ENCODE data around the gene XXYLT1.

The XXYLT1 gene

DNA sequence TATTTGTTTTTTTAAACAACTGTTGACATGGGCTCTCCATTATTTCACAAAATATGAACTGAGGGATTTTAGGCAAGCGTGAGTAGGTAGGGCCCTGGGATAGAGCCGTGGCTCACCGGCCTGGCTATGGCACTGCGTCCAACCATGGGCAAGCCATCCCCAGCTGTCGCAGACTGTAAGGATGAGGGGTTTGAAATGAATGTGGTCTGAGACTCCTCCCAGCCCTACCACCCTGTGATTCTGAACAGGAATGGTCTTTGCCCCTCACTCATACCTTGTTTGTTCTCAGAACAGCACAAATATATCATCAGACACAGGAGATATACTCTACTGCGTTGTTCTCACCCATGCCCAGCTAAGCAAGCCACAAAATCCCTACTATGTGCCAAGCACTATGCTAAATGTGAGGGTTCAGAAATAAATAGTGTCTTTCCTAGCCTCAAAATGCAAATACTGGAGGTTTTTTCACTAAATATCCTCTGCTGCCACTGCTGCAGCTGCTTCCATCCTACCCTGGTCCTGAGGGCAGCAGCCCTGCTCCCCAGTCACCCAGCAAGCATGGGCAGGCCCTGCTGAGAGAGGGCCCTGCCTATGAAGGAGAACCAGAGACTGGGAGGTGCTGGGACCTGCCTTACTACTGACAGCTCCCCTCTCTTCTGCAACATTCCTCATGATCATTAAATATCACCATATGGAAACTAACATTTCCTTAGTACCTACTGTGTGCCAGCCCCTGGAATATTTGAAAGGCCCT lies 102.8 kb downstream of the XXYLT1 start:
- no peak for DNase-seq (ENCODE audit: low spot score)

DNA sequence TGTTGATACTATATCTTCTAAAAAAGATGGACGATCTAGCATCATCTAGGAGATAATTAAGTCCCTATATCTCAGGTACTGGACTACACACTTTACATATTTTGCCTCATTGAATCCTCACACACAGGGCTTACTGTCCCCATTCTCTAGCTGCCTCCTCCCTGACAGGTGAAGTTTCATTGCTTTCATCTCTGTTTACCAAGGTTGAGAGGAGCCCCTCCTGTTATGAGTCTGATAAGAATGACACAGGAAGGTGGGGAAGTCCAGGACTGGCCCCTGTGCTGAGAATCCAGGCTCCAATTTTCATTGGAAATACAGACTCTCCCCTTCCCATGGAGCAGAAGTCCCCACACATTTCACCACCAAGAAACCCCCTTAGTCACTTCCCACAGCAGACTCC lies 105.2 kb downstream of the XXYLT1 start:
- no peak for DNase-seq (ENCODE audit: low spot score)

DNA sequence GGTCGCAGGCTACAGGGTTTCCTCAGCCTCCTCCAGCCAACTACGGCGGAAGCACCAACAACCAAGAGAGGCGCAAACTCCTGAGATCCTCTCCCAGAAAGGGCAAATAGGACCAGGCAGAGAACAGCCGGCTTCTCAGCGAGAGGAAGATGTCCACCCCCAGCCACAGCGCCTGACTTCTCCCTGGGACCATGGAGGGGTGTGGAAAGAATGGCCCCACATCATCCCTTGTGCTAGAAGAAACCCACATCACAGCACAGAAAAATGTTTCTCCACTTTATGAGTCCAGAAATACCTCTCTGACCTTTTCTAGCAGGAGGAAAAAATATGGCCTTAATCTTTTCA lies 105.7 kb downstream of the XXYLT1 start:
- no peak for DNase-seq (ENCODE audit: low spot score)

DNA sequence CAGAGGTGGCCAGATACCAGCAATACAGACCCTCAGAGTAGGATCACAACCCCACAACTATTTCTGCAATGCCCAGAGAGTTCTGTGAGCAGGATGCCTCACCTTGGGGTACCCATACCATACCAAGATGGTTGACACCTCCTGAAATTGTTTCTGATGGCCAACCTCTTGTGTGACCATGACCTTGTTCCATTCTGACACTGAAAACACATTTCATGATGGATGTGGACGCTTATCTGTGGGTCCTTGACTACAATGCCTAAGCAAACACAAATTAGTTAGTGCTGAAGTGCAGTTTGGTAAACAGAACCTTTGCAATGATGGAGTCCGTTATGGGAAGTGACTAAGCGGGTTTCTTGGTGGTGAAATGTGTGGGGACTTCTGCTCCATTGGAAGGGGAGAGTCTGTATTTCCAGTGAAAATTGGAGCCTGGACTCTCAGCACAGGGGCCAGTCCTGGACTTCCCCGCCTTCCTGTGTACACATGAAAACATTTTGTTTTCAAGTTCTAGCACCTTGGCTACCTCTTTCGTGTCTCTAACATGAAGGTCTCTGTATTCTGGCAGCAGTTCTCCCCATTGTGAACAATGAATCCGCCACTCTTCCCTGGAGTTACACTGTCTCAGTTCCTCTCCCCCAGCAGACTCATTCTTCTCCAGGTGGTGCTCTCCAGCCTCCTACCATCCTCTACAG lies 106.2 kb downstream of the XXYLT1 start:
- DNase-seq (ENCODE audit: low spot score) = no peak

DNA sequence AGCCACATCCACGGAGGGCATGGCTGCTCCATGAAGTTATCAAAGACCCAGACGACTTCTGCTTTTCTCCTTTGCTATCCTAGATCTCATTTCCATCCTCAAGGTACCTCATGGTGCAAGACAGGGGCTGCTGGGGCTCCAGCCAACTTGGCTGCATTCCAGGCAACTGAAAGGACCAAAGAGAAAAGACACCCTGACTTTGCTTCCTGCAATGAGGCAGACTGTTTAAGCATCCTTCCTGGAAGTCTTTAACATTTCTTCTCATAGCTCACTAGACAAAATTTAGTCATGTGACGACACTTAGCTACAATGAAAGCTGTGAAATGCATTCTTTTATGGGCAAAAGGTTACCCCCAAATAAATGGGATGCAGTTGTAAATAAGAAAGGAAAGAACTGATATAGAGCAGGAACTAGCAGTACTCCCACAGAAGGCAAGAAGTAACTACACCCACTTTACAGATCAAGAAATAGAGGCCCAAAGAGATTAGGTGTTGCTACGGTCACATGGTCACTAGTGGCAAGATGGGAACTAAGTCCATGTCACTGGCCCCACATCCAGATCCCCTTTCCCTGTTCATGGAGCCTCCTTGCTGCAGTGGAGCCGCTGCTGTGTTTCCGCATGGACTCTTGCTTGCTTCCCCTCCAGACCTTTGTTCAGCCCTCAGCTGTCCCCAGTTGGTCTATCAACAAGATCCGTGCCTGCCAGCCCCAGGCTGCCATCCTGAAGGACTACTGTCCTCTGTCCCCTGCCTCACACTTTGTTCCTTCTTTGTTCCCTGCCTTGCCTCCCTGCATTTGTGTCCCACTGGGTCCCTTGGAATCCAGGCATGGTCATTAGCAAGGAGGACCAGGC lies 107.0 kb downstream of the XXYLT1 start:
- DNase-seq (ENCODE audit: low spot score) = no peak

DNA sequence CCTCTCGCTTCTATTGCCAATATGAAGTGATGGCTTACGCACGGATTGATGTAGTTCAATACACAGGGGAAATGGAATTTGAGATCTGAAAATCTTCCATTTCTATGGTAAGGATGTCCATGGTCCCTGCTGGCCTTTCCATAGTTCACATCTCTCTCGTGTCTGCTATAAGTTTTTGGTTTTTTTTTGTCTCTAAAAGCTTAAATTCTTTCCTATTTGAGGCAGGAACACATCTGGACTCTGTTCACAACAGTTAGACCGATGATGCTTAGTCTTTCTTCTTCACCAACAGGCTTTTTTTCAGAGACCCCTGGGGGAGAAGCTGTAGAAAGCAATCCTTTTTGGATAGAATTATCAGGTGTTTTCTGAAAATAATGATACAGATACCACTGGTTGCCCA lies 108.1 kb downstream of the XXYLT1 start:
- no peak for DNase-seq (ENCODE audit: low spot score)

DNA sequence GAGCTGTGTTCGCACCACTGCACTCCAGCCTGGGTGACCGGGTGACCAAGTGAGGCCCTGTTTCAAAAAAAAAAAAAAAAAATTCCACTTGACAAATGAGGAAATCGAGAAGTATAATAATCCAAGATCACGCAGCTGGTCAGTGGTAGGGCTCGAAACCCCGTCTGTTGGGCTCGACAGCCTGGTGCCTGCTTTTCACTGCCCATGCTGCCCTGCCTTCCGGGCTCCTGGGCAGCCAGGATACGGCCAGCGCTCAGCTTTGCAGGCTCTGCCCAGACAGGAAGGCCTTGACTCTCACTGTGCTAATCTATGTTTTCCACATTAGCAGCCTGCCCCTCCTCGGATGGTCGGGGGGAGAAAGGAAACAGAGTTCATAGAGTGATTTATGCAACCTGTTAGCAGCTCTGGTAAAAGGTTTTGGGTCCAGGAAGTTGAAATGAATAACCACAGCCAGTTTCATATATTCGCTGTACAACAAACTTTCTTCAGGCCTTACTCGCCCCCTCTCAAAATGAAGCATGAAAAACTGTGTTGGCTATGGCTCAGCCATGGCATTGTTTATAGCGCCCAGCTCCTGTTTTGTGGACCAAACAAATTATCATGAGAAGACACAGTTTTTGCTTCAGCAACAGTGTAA lies 108.8 kb downstream of the XXYLT1 start:
- no peak for DNase-seq (ENCODE audit: low spot score)

DNA sequence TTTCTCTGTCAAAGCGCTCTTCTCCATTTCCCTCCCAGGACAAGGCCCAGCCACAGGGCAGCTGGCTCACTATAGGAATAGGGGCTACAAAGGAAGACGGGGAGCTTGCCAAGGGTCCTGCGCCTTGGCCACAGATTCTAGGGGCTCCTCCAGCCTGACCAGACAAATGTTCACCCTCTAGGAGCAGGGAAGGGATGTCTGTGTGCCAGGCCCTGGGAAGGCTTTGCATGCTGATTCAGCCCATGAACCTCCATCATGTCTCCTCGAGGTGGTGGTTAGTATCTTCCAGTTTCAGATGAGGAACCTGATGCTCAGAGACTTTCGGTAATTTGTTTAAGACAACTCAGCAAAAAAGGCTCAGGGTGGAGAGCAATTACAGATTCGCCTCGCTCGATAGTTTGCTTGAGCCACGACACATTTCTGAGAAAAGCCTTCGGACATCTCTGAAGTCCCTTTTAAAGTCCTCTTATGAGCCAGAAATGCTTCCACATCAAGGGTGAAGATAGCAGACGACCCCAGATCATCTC lies 110.0 kb downstream of the XXYLT1 start:
- no peak for DNase-seq (ENCODE audit: low spot score)

DNA sequence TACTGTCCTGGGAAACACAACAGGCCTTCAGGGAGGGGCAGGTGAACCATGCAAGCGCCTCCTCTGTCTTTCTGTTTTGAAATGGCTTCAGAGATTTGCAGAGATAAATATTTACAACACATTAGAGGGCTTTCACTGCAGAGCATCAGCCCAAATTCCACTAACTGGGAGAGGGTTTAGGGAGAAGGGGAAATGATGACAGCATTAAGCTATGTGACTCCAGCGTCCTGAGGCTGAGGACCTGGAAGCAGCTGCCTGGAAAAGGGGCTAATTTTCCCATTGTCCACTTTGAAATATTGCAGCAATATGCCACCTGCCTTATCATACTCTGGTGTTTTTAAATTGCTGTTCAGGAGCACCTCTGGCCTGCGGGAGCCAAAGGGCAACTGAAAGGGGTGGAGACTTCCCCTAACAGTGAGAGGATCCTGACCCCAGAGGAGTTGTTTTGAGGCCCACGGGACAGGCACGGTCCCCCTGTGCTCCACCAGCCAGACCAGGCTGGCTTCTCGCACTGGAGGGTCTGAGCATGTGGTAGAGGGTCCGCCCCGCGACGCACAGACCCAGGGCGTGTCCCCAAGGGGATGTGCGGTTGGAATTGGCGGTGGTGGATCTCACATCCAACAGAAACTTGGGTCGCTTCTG lies 110.6 kb downstream of the XXYLT1 start:
- no peak for DNase-seq (ENCODE audit: low spot score)

DNA sequence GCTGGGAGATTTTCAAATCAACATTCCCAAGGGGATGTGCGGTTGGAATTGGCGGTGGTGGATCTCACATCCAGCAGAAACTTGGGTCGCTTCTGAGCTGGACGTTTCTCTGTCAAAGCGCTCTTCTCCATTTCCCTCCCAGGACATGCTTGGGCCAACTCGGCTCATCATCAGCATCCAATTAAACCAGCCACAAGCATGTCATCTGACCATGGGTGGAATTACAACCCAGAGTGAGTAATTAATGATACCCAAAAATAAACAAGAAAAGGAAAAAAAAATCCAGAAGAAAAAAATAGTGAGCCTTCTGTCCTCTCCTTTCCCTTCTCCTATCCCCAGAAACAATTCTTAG lies 111.2 kb downstream of the XXYLT1 start:
- no peak for DNase-seq (ENCODE audit: low spot score)

DNA sequence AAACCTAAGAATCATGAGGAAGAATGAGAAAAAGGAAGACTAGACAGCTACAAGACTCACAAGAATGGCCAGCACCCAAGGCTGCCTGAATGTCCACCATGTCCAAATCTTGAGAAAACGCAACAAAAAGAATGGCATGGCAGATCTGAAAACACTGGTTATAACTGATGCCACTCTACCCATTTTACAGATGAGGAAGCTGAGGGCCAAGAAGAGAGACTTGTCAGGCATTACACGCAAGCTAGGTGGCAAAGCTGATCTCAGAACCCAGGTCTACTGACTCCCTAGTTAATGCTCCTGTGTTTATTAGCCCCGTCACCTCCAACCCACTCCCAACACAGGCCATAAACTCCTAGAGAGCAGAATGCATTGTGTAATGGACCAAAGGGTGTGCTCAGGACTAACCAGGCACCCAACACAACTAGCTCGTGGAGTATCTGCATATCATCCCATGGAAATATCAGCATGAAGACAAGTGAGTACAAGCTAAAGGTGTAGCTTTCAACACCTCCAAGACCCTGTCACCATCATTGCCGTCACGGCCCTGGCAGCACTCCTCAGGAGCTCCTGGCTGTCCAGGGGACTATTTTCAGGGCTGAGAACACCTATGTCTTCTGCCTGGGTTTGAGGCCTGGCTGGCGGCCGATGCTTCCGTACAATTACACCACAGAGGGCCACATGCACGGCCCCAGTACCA lies 111.7 kb downstream of the XXYLT1 start:
- DNase-seq (ENCODE audit: low spot score) = no peak

DNA sequence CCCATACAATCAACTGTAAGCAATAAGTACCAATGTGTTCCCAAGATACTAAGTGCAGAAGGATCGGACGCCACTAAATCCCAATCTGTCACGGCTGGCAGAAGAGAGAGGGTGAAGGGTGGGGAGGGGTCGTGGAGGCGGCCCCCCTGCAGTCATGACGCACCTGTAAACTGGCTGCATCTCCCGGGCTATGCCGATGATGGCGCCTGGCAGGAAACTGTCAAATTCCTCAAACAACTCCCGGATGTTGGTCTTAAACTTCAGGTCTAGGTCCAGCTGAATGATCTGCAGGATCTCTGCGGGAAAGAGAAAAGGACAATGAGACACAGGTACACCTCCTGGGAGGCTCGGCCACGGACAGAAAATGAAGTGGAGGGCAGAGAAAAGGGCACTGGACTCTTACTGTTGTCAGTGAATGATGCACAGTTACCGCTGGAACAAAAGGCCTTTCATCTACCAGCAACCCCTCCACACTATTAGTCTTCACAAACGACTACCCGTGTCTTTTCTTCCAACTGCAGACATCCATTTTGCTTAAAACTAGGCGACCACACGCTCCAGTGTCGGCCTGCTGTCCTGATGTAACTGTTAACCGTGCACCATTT lies 114.6 kb downstream of the XXYLT1 start:
- no peak for DNase-seq (ENCODE audit: low spot score)

DNA sequence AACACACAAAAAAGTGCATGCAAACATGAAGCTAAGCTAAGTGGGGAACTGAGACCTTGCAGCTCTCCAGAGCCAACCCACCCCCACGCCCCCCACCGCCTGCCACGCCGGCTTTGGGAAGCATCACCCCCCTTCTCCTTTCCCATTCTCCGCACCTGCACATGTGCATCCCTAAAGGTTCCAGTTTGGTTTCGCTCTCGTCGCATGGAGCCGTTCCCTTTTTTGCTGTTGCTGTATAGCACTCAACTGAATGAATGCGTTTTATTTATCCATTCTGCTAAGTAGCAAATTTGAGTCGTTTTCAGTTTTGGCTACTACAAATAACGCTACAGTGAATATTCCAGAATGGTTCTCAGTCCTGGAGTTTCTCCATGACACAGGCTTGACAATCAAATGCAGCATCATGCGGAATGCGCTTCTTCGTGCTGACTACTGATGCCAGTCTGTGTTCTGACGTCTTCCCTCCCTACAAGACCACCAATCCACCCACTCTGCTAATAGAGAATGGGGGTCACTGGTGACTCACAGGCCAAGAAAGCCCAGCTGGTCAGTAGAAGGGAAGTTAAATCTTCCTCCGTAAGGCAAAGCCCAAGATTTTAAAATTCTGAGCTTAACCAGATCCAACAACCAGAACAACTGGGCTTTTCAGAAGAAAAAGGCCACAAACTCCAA lies 115.3 kb downstream of the XXYLT1 start:
- DNase-seq (ENCODE audit: low spot score) = no peak

DNA sequence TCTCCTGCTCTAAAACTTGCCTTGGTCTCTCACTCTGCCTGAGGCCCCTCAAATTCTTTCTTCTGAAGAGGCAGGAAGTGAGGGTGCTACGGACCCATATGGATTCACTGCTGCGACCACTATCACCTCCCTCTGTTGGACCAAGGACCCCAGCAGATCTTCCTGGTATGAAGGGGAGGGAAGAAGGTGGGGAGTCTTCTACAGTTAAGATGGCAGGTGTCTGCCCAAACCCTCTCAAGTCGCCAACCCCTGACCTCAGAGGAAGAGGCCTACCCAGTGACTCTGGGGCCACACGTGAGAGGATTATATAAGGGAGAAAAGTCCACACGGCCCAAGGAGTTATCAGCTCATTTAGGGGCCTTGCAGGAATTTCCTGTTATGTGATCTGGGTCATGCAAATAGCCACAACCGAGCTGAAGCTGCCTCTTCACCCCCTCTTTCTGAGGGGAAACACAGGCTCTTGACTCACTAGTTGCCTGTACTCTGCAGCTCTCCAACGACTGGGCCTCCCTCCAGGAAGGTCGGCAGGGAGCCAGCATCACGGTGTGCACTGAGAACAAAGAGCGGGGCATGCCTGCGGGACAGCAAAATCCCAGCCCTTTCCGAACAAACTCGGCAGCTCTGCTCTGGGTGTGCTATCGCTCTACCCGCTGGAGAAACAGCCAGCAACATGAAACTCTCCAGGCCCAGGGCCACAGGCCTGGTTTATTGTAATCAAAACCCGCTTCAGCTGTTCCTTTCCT lies 116.0 kb downstream of the XXYLT1 start:
- DNase-seq (ENCODE audit: low spot score) = no peak

DNA sequence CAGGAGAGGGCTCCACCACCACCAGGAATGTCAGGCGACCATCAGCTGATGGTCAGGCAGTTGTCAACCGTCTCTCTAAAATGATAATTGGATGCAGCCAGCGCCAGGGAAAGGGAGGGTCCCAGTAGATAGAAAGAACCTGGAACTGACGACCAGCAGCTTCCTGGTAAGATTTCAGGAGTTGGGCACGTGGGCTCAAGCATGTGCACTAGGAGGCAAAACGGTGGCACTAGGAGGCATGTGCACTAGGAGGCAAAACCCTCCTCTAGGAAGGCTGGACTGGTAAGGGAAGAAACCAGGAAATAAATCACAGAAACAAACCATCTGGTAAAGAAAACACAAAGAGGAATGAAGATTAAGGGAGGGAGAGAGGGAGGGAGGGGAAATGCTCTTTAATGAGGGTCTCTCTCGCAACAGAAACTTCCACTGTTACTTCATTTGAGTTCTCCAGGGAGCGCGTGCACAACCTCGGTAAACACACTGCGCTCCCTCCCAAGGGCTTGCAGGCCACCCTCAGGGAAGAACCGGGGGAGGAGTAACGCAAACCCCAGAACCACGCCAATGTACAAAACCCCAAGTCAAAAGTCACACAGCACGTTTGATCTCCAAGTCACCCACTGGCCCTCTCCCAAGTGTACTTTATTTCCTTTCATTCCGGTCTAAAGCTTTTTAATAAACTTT lies 116.7 kb downstream of the XXYLT1 start:
- DNase-seq (ENCODE audit: low spot score) = no peak

DNA sequence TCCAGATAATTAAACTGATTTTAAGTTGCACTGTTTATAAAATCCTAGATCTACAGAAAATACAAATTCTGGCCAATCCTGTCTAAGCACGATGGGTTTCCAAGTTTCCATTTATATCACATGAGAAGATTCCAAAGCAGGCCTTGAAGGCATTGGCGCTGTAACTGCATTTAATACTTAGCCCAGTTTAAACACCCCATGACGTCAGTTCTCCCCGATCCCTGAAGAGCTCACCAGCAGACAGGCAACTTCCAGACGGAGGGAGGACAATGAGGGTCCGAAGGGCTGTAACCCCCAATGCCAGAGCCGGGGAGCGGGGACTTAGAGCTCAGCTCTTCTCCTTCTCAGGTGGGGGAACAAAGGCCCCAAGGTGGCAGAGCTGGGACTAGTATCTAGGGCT lies 117.3 kb downstream of the XXYLT1 start:
- DNase-seq (ENCODE audit: low spot score) = no peak

DNA sequence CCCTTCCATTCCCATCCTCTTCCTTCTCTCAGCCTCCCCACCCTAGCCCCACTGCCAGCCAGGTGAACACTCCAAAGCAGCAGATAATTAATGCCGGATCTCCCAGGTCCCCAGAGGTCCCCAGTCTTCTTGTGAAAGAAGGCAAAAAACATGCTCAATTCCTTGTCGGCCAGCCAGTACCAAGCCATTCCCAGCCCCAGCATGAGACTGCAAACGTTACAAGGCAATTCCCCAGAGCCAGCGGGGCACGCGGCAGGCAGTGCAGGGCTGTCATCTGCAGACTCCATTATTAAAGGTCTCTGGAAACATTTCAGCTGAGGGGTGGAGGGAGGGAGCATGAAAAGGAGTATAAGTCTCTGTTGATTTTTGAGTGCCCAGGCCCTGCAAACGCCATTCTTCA lies 117.8 kb downstream of the XXYLT1 start:
- DNase-seq (ENCODE audit: low spot score) = no peak

DNA sequence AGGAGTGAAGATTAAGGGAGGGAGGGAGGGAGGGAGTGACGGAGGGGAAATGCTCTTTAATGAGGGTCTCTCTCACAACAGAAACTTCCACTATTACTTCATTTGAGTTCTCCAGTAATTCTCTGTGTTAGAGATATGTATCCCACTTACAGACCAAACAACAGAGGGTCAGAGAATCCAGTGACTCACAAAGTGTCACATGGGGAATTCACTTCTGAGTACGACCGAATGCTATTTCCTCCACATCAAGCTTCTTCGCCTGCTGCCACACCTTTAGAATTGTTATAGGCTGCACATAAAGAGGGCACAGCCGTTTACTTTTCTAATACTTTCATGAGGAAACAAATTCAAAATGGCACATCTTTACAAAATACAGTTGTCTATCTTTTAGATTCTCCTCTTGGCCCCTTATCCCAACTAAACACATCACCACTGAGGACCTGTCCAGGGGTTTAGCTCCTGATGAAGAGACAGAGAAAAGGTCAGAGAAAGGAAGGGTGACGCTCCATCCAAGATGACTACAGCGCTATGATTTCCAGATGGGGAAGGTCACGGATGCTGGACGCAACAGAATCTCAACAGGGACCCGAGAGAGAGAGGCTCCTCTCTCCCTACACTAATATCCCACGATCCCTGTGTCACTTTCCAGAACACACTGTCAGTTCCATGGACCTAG lies 119.0 kb downstream of the XXYLT1 start:
- no peak for DNase-seq (ENCODE audit: low spot score)
